SU-DHL-6 (cell line): ENCODE data around the gene SCRN2.

Experiments
- EZH2phosphoT487 ChIP-seq: fragments of 200-600 bp; sonication (generic), shearing (Covaris generic); conservative IDR thresholded peaks from 2 replicates; pipeline ENCODE4 v1.6.1; 2018; ENCODE audit warnings: mild to moderate bottlenecking, antibody characterized with exemption, low read length, moderate library complexity, mixed read lengths
- TF ChIP-seq, protein P1 (sequence below): fragments of 200-600 bp; sonication (generic); IDR thresholded peaks from one replicate; pipeline ENCODE4 v1.5.1; 2017; ENCODE audit warnings: antibody characterized with exemption, mild to moderate bottlenecking, low read length, moderate library complexity; ENCODE audit not compliant: insufficient read depth, poor library complexity, severe bottlenecking

DNA sequence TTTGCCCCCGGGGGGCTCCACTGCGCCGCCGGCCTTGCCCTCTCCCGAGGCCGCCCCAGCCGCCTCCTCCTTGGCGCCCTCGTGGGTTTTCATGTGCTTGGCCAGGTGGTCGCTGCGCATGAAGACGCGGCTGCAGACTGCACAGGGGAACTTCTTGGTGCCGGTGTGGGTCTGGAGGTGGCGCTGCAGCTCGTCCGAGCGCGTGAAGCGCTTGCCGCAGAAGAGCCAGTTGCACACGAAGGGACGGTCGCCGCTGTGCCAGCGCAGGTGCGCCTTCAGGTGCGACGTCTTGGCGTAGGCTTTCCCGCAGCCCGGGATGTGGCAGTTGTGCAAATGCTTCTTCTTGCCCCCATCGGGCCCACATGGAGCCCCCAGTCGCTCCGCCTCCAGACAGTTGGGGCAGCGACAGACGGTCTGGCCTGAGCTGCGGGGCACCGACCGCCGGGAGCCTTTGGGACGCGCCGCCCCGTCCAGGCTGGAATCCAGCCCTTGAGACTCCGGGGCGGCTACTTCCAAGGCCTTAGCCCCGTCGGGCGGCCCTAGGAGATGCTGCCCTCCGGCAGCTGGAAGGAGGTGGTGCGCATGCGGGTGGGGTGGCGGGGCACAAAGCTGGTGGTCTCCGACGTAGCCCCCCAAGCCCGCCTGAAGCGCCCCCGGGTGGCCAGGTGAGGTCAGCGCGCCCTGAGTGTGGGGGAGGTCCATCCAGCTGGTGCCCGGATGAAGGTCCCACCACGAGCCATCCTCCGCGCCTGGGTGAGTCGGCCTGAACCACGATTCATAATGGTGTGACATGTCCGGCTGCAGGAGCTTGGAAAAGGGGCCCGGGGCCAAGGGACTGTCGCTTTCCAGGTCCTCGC, 6.5 kb upstream of the SCRN2 start:
- TF ChIP-seq, protein P1, sequence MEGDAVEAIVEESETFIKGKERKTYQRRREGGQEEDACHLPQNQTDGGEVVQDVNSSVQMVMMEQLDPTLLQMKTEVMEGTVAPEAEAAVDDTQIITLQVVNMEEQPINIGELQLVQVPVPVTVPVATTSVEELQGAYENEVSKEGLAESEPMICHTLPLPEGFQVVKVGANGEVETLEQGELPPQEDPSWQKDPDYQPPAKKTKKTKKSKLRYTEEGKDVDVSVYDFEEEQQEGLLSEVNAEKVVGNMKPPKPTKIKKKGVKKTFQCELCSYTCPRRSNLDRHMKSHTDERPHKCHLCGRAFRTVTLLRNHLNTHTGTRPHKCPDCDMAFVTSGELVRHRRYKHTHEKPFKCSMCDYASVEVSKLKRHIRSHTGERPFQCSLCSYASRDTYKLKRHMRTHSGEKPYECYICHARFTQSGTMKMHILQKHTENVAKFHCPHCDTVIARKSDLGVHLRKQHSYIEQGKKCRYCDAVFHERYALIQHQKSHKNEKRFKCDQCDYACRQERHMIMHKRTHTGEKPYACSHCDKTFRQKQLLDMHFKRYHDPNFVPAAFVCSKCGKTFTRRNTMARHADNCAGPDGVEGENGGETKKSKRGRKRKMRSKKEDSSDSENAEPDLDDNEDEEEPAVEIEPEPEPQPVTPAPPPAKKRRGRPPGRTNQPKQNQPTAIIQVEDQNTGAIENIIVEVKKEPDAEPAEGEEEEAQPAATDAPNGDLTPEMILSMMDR, result no peak
- no peak for TF ChIP-seq EZH2phosphoT487
